ENCODE measurements around the gene IL1RN.

- TF ChIP-seq YY1 (IDR thresholded peaks at IDR 0.05; ENCODE audit: low read depth) (no peak), USF1 (IDR thresholded peaks at IDR 0.05; ENCODE audit: borderline replicate concordance, low read depth) (no peak), SIN3A (IDR thresholded peaks at IDR 0.05; ENCODE audit: borderline replicate concordance, low read depth, low read length) (no peak), CTCF (IDR thresholded peaks at IDR 0.05) (no peak), RFX5 (IDR thresholded peaks at IDR 0.05; ENCODE audit: low read length) (no peak)
Observed at GRCh38 chr2:113093613-113093977, 33.8 kb upstream of the IL1RN start.

Data from SK-N-SH (cell line).